ENCODE results near the gene SRM.

- TF ChIP-seq CTCF (conservative IDR thresholded peaks at IDR 0.05; ENCODE audit: low read length) (no peak), EZH2phosphoT487 (IDR thresholded peaks at IDR 0.05; ENCODE audit: borderline replicate concordance, low read depth, low read length) (no peak)
Measured at GRCh38 chr1:11059968-11060830, at the start of gene SRM.

Measured in OCI-LY7 (cell line).